Activated naive CD8-positive, alpha-beta T cell treated with anti-CD3 and anti-CD28 coated beads, Interleukin-2, amount 10 ng/mL, durations not matched to agents 7 days and 5 days (primary cell): Measurements from ENCODE around the gene TMPRSS2. TPM values are rescaled to one million over a fixed set of nuclear protein-coding genes. Genes with fewer than 3 reads are reported as not detected.

Experiments used
- ATAC-seq: fragments of 150-1000 bp; cut with Tn5 transposase; one replicate; pipeline ENCODE4 v1.10.0; 2021; ENCODE audit warnings: low read depth, moderate library complexity
- POLR2A ChIA-PET: fragments of 350-600 bp; sonication (Branson Sonifier 250); formaldehyde crosslinking; loops from one replicate; lab custom pipeline; 2021; ENCODE audit warnings: antibody characterized with exemption; lab: Charles Lee
- DNase-seq: peaks from one replicate; pipeline ENCODE4 v3.0.0; 2021
- H3K27ac Mint-ChIP-seq: one replicate; pipeline ENCODE4 v1.8.0; 2022; ENCODE audit warnings: mild to moderate bottlenecking, mixed read lengths
- H3K27me3 Mint-ChIP-seq: one replicate; pipeline ENCODE4 v1.8.0; 2022; ENCODE audit warnings: mild to moderate bottlenecking, moderate library complexity, mixed read lengths
- H3K36me3 Mint-ChIP-seq: one replicate; pipeline ENCODE4 v1.8.0; 2021; ENCODE audit warnings: mild to moderate bottlenecking, mixed read lengths
- H3K4me1 Mint-ChIP-seq: one replicate; pipeline ENCODE4 v1.8.0; 2021; ENCODE audit warnings: mixed read lengths
- H3K4me3 Mint-ChIP-seq: one replicate; pipeline ENCODE4 v1.8.0; 2022; ENCODE audit warnings: mild to moderate bottlenecking, moderate library complexity, mixed read lengths
- H3K9me3 Mint-ChIP-seq: one replicate; pipeline ENCODE4 v1.8.0; 2021; ENCODE audit warnings: mixed read lengths
- total RNA-seq, 2 experiments: library from RNA; stranded (reverse); gene quantifications; one replicate each; pipeline ENCODE4 v1.2.3, GENCODE V29; 2021

TMPRSS2 gene
- not detected for total RNA-seq

DNA sequence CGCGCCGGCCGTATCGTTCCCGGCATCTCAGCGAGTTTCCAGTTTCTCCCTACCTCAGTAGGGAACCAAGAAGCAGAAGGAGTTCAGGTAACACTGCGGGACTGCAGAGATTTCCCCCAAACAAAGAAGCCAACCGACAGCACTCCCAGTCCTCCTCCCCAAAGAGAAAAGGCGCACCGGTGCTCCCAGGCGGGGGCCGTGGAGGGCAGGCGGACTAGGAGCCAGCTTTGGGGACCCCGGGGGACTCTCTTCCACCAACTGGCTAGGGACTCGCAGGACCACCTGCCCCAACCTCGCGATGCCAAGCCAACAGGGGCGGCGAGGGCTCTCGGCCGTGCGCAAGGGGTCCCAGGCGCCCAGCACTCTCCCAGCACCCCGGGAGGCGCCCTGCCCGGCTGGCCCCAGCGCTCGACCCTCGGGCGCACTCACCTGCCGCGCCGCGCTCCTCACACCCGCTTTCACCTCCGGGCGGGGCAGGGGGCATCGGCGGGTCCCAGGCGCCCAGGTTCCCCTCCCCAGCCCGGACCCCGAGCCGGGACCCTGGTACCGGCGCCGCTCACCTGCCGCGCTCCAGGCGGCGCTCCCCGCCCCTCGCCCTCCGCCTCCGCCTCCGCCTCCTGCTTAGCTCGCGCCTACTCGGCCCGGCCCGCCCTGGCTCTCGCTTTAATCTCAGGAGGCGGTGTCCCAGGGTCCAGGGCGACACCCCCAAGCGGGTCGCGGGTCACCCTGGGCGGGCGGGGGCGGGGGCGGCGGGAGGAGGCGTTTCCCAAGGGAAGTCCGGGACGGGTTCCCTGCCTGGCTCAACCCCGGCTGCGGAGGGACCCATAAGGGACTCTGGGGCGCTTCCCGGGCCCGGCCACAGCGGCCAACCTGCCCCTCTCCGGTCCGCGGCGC lies at the start of gene TMPRSS2:
TSS of gene TMPRSS2 (minus strand) at position 638 of the 894 bp plus-strand sequence. CDS start 10,025 bp downstream, outside the sequence.
- H3K4me1 Mint-ChIP-seq: peaks cover 6% of the 10 kb centered on the region
- H3K9me3 Mint-ChIP-seq: no peaks in the 10 kb centered on the region
- H3K27me3 Mint-ChIP-seq: peaks cover 70% of the 10 kb centered on the region
- DNase-seq (peak; percentile 35), ATAC-seq (no peak)
- H3K36me3 Mint-ChIP-seq: no peaks in the 10 kb centered on the region
- POLR2A ChIA-PET: no interaction called here
- H3K4me3 Mint-ChIP-seq: no peak within 1 kb of the TSS
- no peak within 1 kb of the TSS for H3K27ac Mint-ChIP-seq

DNA sequence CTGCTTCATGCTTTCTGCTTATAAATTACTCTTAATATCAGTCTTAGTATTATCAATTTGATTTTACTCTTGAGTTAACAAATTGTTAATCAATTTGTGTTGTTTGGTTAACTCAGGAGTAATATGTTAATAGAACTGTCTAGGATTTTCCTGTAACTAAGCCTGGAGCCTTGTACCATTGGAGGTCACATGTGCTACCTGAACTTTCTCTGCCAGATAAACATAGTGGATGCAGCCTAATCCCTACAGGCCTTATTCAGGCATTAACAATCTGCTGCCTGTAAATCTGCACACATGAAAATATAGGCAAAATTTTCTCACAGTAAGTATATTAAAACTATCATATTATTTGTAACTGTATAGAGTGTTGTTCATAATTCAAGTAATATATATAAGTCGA lies 47.1 kb upstream of the TMPRSS2 start:
- no peaks in the 10 kb centered on the region for H3K36me3 Mint-ChIP-seq
- H3K27ac Mint-ChIP-seq: no peak overlapping the region
- H3K27me3 Mint-ChIP-seq: peaks cover 35% of the 10 kb centered on the region
- H3K4me1 Mint-ChIP-seq: no peaks in the 10 kb centered on the region
- H3K4me3 Mint-ChIP-seq: no peak overlapping the region
- no peaks in the 10 kb centered on the region for H3K9me3 Mint-ChIP-seq
- POLR2A ChIA-PET: no interaction called here
- DNase-seq (no peak), ATAC-seq (no peak)

DNA sequence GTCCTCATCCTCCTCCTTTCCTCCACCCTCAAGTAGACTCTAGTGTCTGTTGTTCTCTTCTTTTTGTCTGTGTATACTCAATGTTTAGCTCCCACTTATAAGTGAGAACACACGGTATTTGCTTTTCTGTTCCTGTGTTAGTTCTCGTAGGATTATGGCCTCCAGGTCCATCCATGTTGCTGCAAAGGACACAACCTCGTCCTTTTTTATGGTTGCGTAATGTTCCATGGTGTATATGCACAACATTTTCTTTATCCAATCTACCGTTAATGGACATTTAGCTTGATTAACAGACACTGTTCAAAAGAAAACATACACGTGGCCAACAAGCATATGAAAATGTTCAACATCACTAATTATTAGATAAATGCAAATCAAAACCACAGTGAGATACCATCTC lies 44.3 kb upstream of the TMPRSS2 start:
- H3K4me1 Mint-ChIP-seq: no peaks in the 10 kb centered on the region
- no peak for DNase-seq
- no peak overlapping the region for H3K4me3 Mint-ChIP-seq
- ATAC-seq: no peak
- no peaks in the 10 kb centered on the region for H3K9me3 Mint-ChIP-seq
- no peaks in the 10 kb centered on the region for H3K36me3 Mint-ChIP-seq
- no peak overlapping the region for H3K27ac Mint-ChIP-seq
- POLR2A ChIA-PET: no interaction called here
- H3K27me3 Mint-ChIP-seq: peaks cover 24% of the 10 kb centered on the region

DNA sequence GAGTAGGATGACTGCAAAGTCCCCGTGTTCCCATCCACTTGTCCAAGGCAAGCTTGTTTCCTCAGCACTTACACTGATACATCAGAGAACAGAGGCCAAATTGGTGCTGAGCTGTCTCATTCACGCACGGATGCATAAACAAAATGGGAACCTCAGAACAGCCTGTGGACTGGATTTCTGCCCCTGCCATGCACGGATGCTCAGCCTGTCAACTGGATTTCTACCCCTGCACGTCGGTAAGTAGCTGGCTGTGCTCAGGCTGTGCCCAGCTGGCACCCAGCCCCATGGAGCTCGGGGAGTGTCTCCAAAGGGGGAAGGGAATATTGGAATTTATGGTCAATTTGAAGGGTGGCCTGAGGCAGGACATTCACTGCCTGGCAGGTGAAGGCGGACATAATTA lies 40.8 kb upstream of the TMPRSS2 start:
- Mint-ChIP-seq H3K4me3 (no peak overlapping the region), H3K27me3 (peaks cover 32% of the 10 kb centered on the region), H3K27ac (no peak overlapping the region), H3K9me3 (no peaks in the 10 kb centered on the region), H3K36me3 (no peaks in the 10 kb centered on the region), H3K4me1 (no peaks in the 10 kb centered on the region)
- DNase-seq: no peak
- ATAC-seq: no peak
- POLR2A ChIA-PET: no interaction called here

DNA sequence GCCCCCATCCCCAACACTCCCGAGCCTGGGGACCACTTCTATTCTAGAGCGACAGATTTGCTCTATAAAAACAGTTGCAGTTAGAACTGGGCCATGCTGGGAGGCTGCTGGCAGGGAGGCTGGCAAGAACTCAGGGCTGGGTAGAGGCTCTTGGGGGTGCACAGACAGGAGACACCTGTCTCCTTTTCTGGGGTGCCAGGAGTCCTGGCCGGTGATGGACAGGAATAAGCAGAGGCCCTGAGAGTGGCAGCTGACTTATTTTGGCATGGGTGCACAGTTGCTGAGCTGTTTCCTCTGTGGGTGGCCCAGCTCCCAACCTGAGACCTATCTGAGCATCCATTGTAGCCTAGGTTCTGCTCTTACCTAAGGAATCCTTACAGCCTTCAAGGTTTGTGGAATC lies 39.2 kb upstream of the TMPRSS2 start:
- H3K4me1 Mint-ChIP-seq: no peaks in the 10 kb centered on the region
- DNase-seq (no peak), ATAC-seq (no peak)
- H3K36me3 Mint-ChIP-seq: no peaks in the 10 kb centered on the region
- H3K27me3 Mint-ChIP-seq: peaks cover 42% of the 10 kb centered on the region
- H3K4me3 Mint-ChIP-seq: no peak overlapping the region
- H3K9me3 Mint-ChIP-seq: no peaks in the 10 kb centered on the region
- no peak overlapping the region for H3K27ac Mint-ChIP-seq
- POLR2A ChIA-PET: no interaction called here

DNA sequence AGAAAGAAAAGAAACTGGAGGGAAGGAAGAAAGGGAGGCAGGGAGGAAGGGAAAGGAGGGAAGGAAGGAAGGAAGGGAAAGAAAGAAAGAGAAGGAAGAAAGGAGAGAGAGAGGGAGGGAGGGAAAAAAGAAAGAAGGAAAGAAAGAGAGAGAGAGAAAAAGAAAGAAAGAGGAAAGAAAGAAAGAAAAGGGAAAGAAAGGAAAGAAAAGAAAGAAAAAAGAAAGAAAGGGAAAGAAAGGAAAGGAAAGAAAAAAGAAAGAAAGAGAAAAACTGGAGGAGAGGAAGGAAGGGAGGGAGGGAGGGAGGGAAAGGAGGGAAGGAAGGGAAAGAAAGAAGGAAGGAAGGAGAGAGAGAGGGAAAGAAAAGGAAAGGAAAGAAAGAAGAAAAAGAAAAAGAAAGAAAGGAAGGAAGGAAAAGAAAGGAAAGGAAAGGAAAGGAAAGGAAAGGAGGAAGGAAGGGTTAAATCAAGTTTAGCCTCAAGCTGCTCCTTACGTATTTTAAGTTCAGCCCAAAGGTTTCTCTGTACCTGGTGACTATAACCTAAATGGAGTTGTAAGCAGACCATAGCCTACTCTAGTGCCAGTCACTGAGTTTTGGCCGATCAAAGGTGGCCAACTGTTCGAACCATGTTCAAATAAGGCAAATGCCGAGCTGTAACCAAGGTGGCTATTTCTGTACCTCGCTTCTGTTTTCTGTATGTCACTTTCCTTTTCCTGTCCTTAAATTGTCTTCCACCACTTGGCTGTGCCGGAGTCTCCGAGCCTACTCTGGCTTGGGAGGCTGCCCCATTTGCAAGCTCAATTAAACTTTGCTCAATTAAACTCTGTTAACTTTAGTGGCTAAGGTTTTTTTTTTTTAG lies 37.8 kb upstream of the TMPRSS2 start:
- POLR2A ChIA-PET: no interaction called here
- Mint-ChIP-seq H3K27ac (no peak overlapping the region), H3K4me1 (no peaks in the 10 kb centered on the region), H3K36me3 (no peaks in the 10 kb centered on the region), H3K9me3 (no peaks in the 10 kb centered on the region), H3K4me3 (no peak overlapping the region), H3K27me3 (peaks cover 39% of the 10 kb centered on the region)
- DNase-seq (no peak), ATAC-seq (no peak)

DNA sequence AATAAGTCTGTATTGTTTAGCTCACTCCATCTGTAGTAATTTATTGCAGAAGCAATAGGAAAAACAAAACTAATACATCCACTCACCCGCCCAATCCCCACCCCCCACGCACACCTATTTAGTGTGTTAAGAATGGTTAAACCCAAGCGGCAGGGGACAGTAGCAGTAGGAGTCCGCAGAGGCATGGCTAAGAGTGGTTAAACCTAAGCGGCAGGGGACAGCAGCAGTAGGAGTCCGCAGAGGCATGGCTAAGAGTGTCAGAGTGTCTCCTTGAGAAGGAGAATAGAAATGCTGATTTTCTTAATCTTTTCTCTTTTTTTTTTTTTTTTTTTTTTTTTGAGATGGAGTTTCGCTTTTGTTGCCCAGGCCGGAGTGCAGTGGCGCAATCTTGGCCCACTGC lies 34.8 kb upstream of the TMPRSS2 start:
- Mint-ChIP-seq H3K4me1 (no peaks in the 10 kb centered on the region), H3K36me3 (no peaks in the 10 kb centered on the region), H3K27ac (no peak overlapping the region), H3K27me3 (peaks cover 40% of the 10 kb centered on the region), H3K9me3 (no peaks in the 10 kb centered on the region), H3K4me3 (no peak overlapping the region)
- DNase-seq (no peak), ATAC-seq (no peak)
- POLR2A ChIA-PET: no interaction called here

DNA sequence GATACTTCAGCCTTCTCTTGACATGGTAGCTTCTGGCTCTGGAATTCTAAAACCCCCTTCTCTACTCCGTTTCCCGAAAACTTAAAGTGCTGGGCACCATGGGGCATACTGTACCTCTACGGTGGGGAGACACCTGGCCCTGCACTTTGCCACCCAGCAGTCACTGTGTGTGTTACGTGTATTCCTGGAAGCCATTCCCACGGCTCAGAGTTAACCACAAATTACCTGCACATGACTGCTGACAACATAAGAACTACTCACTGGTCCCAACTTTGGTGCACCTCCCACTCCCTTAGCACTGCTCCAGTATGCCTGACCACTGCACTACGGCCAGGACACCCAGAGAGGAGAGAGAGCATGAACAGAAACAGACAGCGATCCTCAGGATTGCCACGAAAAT lies 29.4 kb upstream of the TMPRSS2 start:
- no peak overlapping the region for H3K4me3 Mint-ChIP-seq
- no peak for DNase-seq
- no peaks in the 10 kb centered on the region for H3K4me1 Mint-ChIP-seq
- no peaks in the 10 kb centered on the region for H3K36me3 Mint-ChIP-seq
- H3K27ac Mint-ChIP-seq: no peak overlapping the region
- no peak for ATAC-seq
- H3K27me3 Mint-ChIP-seq: peaks cover 19% of the 10 kb centered on the region
- POLR2A ChIA-PET: no interaction called here
- H3K9me3 Mint-ChIP-seq: no peaks in the 10 kb centered on the region

DNA sequence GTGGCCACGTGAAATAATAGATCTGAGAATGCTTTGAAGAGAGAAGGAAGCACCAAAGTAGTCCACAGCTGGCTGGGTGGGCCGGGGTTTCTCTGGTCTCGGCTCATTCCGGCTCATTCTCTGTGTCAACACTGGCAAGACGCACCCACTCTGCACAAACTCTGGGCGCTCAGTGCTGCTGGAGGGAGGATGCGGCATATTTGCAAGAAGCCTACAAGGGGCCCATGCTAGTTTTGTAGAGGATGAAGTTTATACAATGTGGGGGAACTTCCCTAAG lies 28.8 kb upstream of the TMPRSS2 start:
- no peaks in the 10 kb centered on the region for H3K36me3 Mint-ChIP-seq
- POLR2A ChIA-PET: no interaction called here

DNA sequence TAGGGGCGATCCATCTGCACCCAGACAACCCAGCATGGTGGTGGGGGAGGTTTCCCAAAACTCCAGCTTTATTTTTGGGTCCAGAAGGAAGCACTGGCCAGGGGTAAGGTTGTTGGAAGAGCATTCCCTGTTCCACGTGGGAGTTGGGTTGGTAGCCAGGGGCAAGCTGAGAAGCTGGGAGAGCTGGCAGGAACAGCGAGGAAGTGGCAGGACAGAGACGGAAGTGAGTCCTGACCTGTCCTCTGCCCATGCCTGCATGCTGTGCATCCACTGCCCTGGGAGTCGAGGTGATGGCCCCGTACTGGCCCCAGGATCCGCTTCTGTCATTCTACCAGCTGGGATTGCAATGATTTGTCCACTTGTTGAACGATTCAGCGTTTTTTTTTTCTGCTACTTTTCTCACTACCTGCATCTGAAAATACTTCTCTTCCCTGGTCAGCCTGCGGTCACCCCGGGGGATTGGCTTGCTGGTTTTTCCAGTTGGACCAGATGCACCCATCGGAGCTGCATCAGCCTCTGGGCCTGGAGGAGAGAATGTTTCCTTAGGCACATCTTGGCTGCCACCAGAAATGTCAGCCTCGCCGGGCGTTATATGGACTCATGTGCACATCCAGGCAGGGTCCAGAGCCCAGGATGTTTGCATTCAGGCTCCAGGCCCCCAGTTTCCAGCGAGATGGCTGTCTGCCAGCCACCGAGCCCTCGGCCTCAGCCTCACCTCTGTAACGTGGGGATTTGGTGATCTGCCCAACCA lies 28.3 kb upstream of the TMPRSS2 start:
- H3K9me3 Mint-ChIP-seq: no peaks in the 10 kb centered on the region
- DNase-seq (no peak), ATAC-seq (no peak)
- H3K4me3 Mint-ChIP-seq: no peak overlapping the region
- H3K4me1 Mint-ChIP-seq: no peaks in the 10 kb centered on the region
- no peak overlapping the region for H3K27ac Mint-ChIP-seq
- H3K27me3 Mint-ChIP-seq: peaks cover 17% of the 10 kb centered on the region
- POLR2A ChIA-PET: no interaction called here
- no peaks in the 10 kb centered on the region for H3K36me3 Mint-ChIP-seq

More for the DNA sequence above, 28.8 kb upstream of the TMPRSS2 start:
- Mint-ChIP-seq H3K9me3 (no peaks in the 10 kb centered on the region), H3K27me3 (peaks cover 17% of the 10 kb centered on the region), H3K27ac (no peak overlapping the region), H3K4me3 (no peak overlapping the region), H3K4me1 (no peaks in the 10 kb centered on the region)
- ATAC-seq (no peak), DNase-seq (no peak)

DNA sequence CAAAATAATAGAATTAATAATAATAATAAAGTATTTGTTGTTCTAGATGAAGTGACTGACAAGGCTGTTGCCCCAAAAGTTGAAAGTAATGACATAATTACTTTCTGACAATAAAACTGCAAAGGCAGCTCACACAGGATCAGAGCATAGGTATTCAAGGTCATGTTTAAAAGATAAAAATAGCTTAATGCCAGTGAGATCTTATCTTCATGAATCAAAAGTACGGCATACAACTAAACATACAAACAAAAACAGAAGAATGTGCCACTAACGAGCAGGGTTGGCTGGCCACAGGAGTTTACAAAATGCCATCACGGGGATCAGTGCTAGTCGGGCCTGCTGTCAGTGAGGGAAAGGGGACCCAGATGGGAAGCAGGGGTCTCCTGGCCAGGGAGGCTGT lies 22.4 kb upstream of the TMPRSS2 start:
- no peak overlapping the region for H3K27ac Mint-ChIP-seq
- H3K9me3 Mint-ChIP-seq: no peaks in the 10 kb centered on the region
- no peaks in the 10 kb centered on the region for H3K4me1 Mint-ChIP-seq
- H3K27me3 Mint-ChIP-seq: peaks cover 18% of the 10 kb centered on the region
- no peaks in the 10 kb centered on the region for H3K36me3 Mint-ChIP-seq
- ATAC-seq (no peak), DNase-seq (no peak)
- no peak overlapping the region for H3K4me3 Mint-ChIP-seq
- POLR2A ChIA-PET: no interaction called here

DNA sequence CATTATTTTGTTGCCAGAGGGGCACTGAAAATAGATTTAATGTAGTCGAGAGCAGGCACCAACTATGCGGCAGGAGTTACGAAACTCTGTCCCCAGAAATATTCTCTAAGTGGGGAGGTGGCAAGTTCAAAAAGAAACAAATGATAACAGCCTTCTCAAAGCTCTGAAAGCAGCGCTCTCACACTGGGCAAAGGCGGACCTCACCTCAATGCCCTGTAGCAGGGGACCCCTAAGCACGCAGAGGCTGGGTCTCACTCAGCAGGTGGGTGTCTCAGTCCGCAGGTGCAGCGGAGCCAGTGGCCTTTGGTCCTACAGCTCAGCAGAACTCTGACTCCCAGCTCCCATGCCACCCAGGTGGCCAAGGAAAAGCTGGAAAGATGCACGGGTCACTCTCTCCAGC lies 21.8 kb upstream of the TMPRSS2 start:
- Mint-ChIP-seq H3K9me3 (no peaks in the 10 kb centered on the region), H3K27ac (no peak overlapping the region), H3K4me3 (no peak overlapping the region), H3K27me3 (peaks cover 18% of the 10 kb centered on the region), H3K4me1 (no peaks in the 10 kb centered on the region), H3K36me3 (no peaks in the 10 kb centered on the region)
- ATAC-seq (no peak), DNase-seq (no peak)
- POLR2A ChIA-PET: no interaction called here

DNA sequence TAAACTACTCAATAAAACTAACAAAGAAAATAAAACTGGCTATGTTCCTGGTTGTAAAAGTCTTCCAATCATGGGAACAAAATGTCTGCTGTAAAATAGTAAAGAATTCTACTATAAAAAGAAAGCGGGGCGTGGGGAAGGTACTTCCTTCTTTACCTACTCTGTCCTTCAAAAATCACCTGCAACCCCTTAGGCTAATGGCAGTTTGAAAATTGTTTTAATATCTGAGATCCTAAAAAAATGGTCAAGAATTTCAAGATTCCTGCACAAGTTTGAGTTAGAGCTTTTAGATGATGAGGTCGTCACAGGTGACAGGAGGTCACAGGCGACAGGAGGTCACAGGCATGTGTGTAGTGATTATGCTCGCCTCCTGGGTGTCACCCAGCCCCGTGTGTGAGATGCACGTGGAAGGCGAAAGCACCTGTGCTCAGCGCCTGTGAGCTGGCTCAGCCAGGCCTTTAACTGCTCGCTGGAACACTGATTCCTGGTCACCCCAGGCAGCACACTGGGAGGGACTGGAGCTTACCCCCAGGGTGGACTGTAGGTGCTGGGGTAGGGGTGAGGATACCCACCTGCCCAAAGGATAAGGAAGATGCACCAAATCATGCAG lies 18.6 kb upstream of the TMPRSS2 start:
- no peak for DNase-seq
- no peaks in the 10 kb centered on the region for H3K36me3 Mint-ChIP-seq
- H3K27me3 Mint-ChIP-seq: peaks cover 19% of the 10 kb centered on the region
- no peaks in the 10 kb centered on the region for H3K9me3 Mint-ChIP-seq
- no peak overlapping the region for H3K27ac Mint-ChIP-seq
- ATAC-seq: no peak
- peaks cover 2% of the 10 kb centered on the region for H3K4me1 Mint-ChIP-seq
- POLR2A ChIA-PET: no interaction called here
- H3K4me3 Mint-ChIP-seq: no peak overlapping the region
